HEK293 (cell line): ENCODE data around the gene RGS6.

Source experiments
- CTCF ChIA-PET: fragments of 350-600 bp; formaldehyde crosslinking; extraction: SDS; loops from one replicate; lab custom pipeline; 2021; ENCODE audit warnings: antibody characterized with exemption; lab: Yijun Ruan, JAX
- POLR2A ChIA-PET: fragments of 300-600 bp; formaldehyde crosslinking; extraction: SDS; loops from one replicate; lab custom pipeline; 2020; ENCODE audit warnings: antibody characterized with exemption, inconsistent platforms; lab: Yijun Ruan, JAX
- H3K27ac ChIP-seq: fragments of 200-500 bp; sonication (Bioruptor generic); 2 replicates; pipeline ENCODE4 v1.5.1; 2014; ENCODE audit warnings: low read depth, low read length, control low read depth, inconsistent platforms; ENCODE audit errors: extremely low read depth
- H3K36me3 ChIP-seq, 2 experiments: fragments of 200-500 bp in 1 of 2; sonication (Bioruptor generic) in 1 of 2; 1 replicate in 1 of 2; 2 replicates in 1 of 2; pipeline ENCODE4 v1.5.1; 2014 to 2017; ENCODE audit warnings: inconsistent platforms in 2 of 2, low read length in 2 of 2; ENCODE audit not compliant: control insufficient read depth in 2 of 2, insufficient read depth in 1 of 2
- H3K4me1 ChIP-seq: fragments of 200-500 bp; sonication (Bioruptor generic); 2 replicates; pipeline ENCODE4 v1.5.1; 2014; ENCODE audit warnings: mild to moderate bottlenecking, low read length, inconsistent platforms; ENCODE audit not compliant: control insufficient read depth, insufficient read depth
- H3K4me3 ChIP-seq: 2 replicates; pipeline ENCODE4 v1.5.1; 2011; ENCODE audit warnings: low read depth, mild to moderate bottlenecking, control low read depth, low read length, moderate library complexity
- H3K9me3 ChIP-seq: fragments of 200-500 bp; sonication (Bioruptor generic); 2 replicates; pipeline ENCODE4 v1.5.1; 2014; ENCODE audit warnings: low read depth, low read length, inconsistent platforms; ENCODE audit not compliant: control insufficient read depth, insufficient read depth
- GLIS1 ChIP-seq: fragments of 450-650 bp; formaldehyde crosslinking; IDR thresholded peaks from 2 replicates; pipeline ENCODE4 v1.5.1; 2016; ENCODE audit warnings: missing biosample characterization, missing genetic modification characterization
- IKZF3 ChIP-seq: fragments of 450-650 bp; IDR thresholded peaks from 2 replicates; pipeline ENCODE4 v1.5.0; 2018; ENCODE audit warnings: missing biosample characterization, mild to moderate bottlenecking, missing genetic modification characterization, moderate library complexity
- PATZ1 ChIP-seq: fragments of 450-650 bp; formaldehyde crosslinking; IDR thresholded peaks from 2 replicates; pipeline ENCODE4 v1.5.1; 2016; ENCODE audit warnings: missing biosample characterization, missing genetic modification characterization
- ZFHX2 ChIP-seq: fragments of 450-650 bp; formaldehyde crosslinking; conservative IDR thresholded peaks from 2 replicates; pipeline ENCODE4 v1.5.1; 2016; ENCODE audit warnings: missing biosample characterization, missing genetic modification characterization
- ZNF112 ChIP-seq: fragments of 450-650 bp; formaldehyde crosslinking; IDR thresholded peaks from 2 replicates; pipeline ENCODE4 v1.5.0; 2017; ENCODE audit warnings: missing biosample characterization, missing genetic modification characterization
- ZNF121 ChIP-seq: fragments of 450-650 bp; formaldehyde crosslinking; IDR thresholded peaks from 2 replicates; pipeline ENCODE4 v1.5.1; 2016; ENCODE audit warnings: missing biosample characterization, missing genetic modification characterization
- ZNF133 ChIP-seq: fragments of 450-650 bp; formaldehyde crosslinking; IDR thresholded peaks from 2 replicates; pipeline ENCODE4 v1.5.1; 2016; ENCODE audit warnings: missing biosample characterization, missing genetic modification characterization
- ZNF155 ChIP-seq: fragments of 450-650 bp; formaldehyde crosslinking; IDR thresholded peaks from 2 replicates; pipeline ENCODE4 v1.5.1; 2016; ENCODE audit warnings: missing biosample characterization, missing genetic modification characterization
- ZNF311 ChIP-seq: fragments of 450-650 bp; formaldehyde crosslinking; IDR thresholded peaks from 2 replicates; pipeline ENCODE4 v1.5.1; 2017; ENCODE audit warnings: missing biosample characterization, missing genetic modification characterization, borderline replicate concordance
- ZNF391 ChIP-seq: fragments of 450-650 bp; formaldehyde crosslinking; IDR thresholded peaks from 2 replicates; pipeline ENCODE4 v1.5.1; 2016; ENCODE audit warnings: low read depth, missing biosample characterization, missing genetic modification characterization, borderline replicate concordance
- ZNF423 ChIP-seq: fragments of 450-650 bp; formaldehyde crosslinking; IDR thresholded peaks from 2 replicates; pipeline ENCODE4 v1.5.1; 2016; ENCODE audit warnings: missing biosample characterization, missing genetic modification characterization
- ZNF501 ChIP-seq: fragments of 450-650 bp; formaldehyde crosslinking; IDR thresholded peaks from 2 replicates; pipeline ENCODE4 v1.5.1; 2016; ENCODE audit warnings: missing biosample characterization, missing genetic modification characterization
- ZNF529 ChIP-seq: fragments of 450-650 bp; formaldehyde crosslinking; IDR thresholded peaks from 2 replicates; pipeline ENCODE4 v1.5.1; 2017; ENCODE audit warnings: missing genetic modification characterization, missing biosample characterization; ENCODE audit not compliant: insufficient replicate concordance
- ZNF530 ChIP-seq: fragments of 450-650 bp; formaldehyde crosslinking; IDR thresholded peaks from 2 replicates; pipeline ENCODE4 v1.5.1; 2016; ENCODE audit warnings: low read depth, missing biosample characterization, missing genetic modification characterization
- ZNF561 ChIP-seq: fragments of 450-650 bp; IDR thresholded peaks from 2 replicates; pipeline ENCODE4 v1.5.1; 2018; ENCODE audit warnings: missing biosample characterization, missing genetic modification characterization, borderline replicate concordance
- ZNF624 ChIP-seq: fragments of 450-650 bp; formaldehyde crosslinking; IDR thresholded peaks from 2 replicates; pipeline ENCODE4 v1.5.1; 2017; ENCODE audit warnings: missing biosample characterization, missing genetic modification characterization
- ZNF707 ChIP-seq: fragments of 450-650 bp; formaldehyde crosslinking; IDR thresholded peaks from 2 replicates; pipeline ENCODE4 v1.5.1; 2016; ENCODE audit warnings: missing biosample characterization, missing genetic modification characterization
- ZNF777 ChIP-seq: fragments of 450-650 bp; formaldehyde crosslinking; IDR thresholded peaks from 2 replicates; pipeline ENCODE4 v1.5.1; 2017; ENCODE audit warnings: missing biosample characterization, missing genetic modification characterization, borderline replicate concordance
- ZNF785 ChIP-seq: fragments of 450-650 bp; formaldehyde crosslinking; IDR thresholded peaks from 2 replicates; pipeline ENCODE4 v1.5.1; 2016; ENCODE audit warnings: missing biosample characterization, missing genetic modification characterization
- TF ChIP-seq, protein P1 (sequence below): fragments of 450-650 bp; formaldehyde crosslinking; IDR thresholded peaks from 2 replicates; pipeline ENCODE4 v1.5.1; 2016; ENCODE audit warnings: missing biosample characterization, missing genetic modification characterization
- TF ChIP-seq, protein P2 (sequence below): fragments of 450-650 bp; formaldehyde crosslinking; IDR thresholded peaks from 2 replicates; pipeline ENCODE4 v1.5.1; 2017; ENCODE audit warnings: missing biosample characterization, missing genetic modification characterization

The RGS6 gene

GRCh38 chr14:72084935-72085334 lies 152.7 kb downstream of the RGS6 start:
- Histone ChIP-seq H3K36me3 (no peaks in the 10 kb centered on the region), H3K9me3 (no peaks in the 10 kb centered on the region), H3K4me3 (no peak overlapping the region), H3K27ac (no peak overlapping the region), H3K4me1 (no peaks in the 10 kb centered on the region)
- TF ChIP-seq ZFHX2 (tag by site-specific recombination) (no peak), ZNF624 (tag by site-specific recombination) (no peak), IKZF3 (tag by site-specific recombination) (no peak), ZNF311 (tag by site-specific recombination) (no peak), GLIS1 (tag by site-specific recombination) (no peak), ZNF391 (tag by site-specific recombination) (no peak), ZNF112 (no peak), ZNF423 (tag by site-specific recombination) (no peak), ZNF777 (tag by site-specific recombination) (no peak), ZNF530 (tag by site-specific recombination) (no peak)
- ChIA-PET CTCF (interaction anchor here (1.5 kb wide), 1 partner anchor 19 kb away, joined by 10 read pairs; no protein-coding TSS in a partner anchor), POLR2A (no interaction called here)

DNA sequence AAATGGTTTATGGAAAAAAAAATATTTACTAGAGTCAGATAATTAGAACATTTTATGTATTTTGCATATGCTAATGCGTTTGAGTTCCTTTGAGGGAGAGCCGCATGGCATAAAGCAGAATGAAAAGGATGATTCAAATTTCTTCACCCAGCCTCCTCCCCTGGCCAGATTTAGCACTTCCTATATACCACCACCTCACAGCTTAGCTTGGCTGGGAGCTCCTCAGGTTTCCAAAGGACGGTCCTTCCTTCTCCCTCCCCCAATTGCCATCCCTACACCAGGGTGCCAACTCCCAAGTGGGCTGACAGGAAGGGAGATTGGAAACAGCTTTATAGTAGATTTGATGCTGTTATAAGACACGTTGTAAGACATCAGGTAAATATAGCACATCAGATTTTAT lies 157.4 kb downstream of the RGS6 start:
- no peak overlapping the region for H3K27ac ChIP-seq
- H3K4me3 ChIP-seq = no peak overlapping the region
- no peaks in the 10 kb centered on the region for H3K9me3 ChIP-seq
- POLR2A ChIA-PET = no interaction called here
- H3K36me3 ChIP-seq = no peaks in the 10 kb centered on the region
- 0 out of 2 replicates have a peak, but pooled peaks cover 2% of the 10 kb centered on the region for H3K4me1 ChIP-seq
- TF ChIP-seq, protein P1, sequence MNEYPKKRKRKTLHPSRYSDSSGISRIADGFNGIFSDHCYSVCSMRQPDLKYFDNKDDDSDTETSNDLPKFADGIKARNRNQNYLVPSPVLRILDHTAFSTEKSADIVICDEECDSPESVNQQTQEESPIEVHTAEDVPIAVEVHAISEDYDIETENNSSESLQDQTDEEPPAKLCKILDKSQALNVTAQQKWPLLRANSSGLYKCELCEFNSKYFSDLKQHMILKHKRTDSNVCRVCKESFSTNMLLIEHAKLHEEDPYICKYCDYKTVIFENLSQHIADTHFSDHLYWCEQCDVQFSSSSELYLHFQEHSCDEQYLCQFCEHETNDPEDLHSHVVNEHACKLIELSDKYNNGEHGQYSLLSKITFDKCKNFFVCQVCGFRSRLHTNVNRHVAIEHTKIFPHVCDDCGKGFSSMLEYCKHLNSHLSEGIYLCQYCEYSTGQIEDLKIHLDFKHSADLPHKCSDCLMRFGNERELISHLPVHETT (tag by site-specific recombination) = no peak
- TF ChIP-seq ZNF785 (tag by site-specific recombination) = no peak
- TF ChIP-seq, protein P2, sequence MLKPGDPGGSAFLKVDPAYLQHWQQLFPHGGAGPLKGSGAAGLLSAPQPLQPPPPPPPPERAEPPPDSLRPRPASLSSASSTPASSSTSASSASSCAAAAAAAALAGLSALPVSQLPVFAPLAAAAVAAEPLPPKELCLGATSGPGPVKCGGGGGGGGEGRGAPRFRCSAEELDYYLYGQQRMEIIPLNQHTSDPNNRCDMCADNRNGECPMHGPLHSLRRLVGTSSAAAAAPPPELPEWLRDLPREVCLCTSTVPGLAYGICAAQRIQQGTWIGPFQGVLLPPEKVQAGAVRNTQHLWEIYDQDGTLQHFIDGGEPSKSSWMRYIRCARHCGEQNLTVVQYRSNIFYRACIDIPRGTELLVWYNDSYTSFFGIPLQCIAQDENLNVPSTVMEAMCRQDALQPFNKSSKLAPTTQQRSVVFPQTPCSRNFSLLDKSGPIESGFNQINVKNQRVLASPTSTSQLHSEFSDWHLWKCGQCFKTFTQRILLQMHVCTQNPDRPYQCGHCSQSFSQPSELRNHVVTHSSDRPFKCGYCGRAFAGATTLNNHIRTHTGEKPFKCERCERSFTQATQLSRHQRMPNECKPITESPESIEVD = no peak
- TF ChIP-seq ZNF707 = no peak
- no peak for TF ChIP-seq PATZ1
- no peak for TF ChIP-seq ZNF121
- TF ChIP-seq ZNF529 (tag by site-specific recombination) = no peak
- TF ChIP-seq ZNF561 (tag by site-specific recombination) = no peak
- TF ChIP-seq ZNF155 (tag by site-specific recombination) = no peak
- TF ChIP-seq ZNF133 (tag by site-specific recombination) = no peak
- no peak for TF ChIP-seq ZNF501 (tag by site-specific recombination)
- TF ChIP-seq, all 188 proteins: peak for 0
- CTCF ChIA-PET = interaction anchor here (0.6 to 1.1 kb wide), 2 partner anchors 14 to 127 kb away, joined by 3 read pairs; no protein-coding TSS in a partner anchor
